Measurements from ENCODE around the gene COL8A2.

DNA sequence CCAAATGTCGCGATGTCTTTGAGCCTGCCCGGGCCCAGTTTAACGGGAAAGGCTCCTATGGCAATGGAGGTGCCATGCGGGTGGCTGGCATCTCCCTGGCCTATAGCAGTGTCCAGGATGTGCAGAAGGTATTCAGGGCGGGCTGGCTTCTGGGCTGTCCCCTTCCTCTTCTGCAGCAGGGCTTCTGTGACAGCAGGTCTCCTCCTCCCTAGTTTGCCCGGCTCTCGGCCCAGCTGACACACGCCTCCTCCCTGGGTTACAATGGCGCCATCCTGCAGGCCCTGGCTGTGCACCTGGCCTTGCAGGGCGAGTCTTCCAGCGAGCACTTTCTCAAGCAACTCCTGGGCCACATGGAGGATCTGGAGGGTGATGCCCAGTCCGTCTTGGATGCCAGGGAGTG lies 33.3 kb downstream of the COL8A2 start:
- TF ChIP-seq POLR2AphosphoS5 (IDR thresholded peaks at IDR 0.05) = no peak
- TF ChIP-seq, protein P1, sequence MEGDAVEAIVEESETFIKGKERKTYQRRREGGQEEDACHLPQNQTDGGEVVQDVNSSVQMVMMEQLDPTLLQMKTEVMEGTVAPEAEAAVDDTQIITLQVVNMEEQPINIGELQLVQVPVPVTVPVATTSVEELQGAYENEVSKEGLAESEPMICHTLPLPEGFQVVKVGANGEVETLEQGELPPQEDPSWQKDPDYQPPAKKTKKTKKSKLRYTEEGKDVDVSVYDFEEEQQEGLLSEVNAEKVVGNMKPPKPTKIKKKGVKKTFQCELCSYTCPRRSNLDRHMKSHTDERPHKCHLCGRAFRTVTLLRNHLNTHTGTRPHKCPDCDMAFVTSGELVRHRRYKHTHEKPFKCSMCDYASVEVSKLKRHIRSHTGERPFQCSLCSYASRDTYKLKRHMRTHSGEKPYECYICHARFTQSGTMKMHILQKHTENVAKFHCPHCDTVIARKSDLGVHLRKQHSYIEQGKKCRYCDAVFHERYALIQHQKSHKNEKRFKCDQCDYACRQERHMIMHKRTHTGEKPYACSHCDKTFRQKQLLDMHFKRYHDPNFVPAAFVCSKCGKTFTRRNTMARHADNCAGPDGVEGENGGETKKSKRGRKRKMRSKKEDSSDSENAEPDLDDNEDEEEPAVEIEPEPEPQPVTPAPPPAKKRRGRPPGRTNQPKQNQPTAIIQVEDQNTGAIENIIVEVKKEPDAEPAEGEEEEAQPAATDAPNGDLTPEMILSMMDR (IDR thresholded peaks at IDR 0.05) = no peak
